Ovary (tissue), 3 donors: ENCODE results near the gene SLC36A4.

Source experiments
- CTCF ChIP-seq, 3 donors: fragments of 450-650 bp in 2 of 3; fragments of 200-600 bp in 1 of 3; IDR thresholded peaks; one replicate each; pipeline versions ENCODE4 v1.5.1 to v1.8.0; 2016 to 2022; ENCODE audit warnings: antibody characterized with exemption in 3 of 3, mild to moderate bottlenecking in 1 of 3
- EP300 ChIP-seq: sonication (generic); formaldehyde crosslinking; IDR thresholded peaks from one replicate; pipeline ENCODE4 v1.6.1; 2017; ENCODE audit warnings: antibody characterized with exemption
- POLR2A ChIP-seq: fragments of 450-650 bp; IDR thresholded peaks from one replicate; pipeline ENCODE4 v1.6.1; 2017; ENCODE audit warnings: antibody characterized with exemption, mild to moderate bottlenecking, moderate library complexity
- donor health status: DM: no; HTN: no; CAD: no.

GRCh38 chr11:93221539-93221938 lies 23.7 kb upstream of the SLC36A4 start:
- no peak for TF ChIP-seq POLR2A
- no peak for TF ChIP-seq CTCF (IDR thresholded peaks at IDR 0.05)
- no peak for TF ChIP-seq EP300
